Activated CD8-positive, alpha-beta T cell treated with anti-CD3 and anti-CD28 coated beads for 36 hours (primary cell): ENCODE measurements around the gene KIAA0930. TPM values are rescaled to one million over a fixed set of nuclear protein-coding genes. Genes with fewer than 3 reads are reported as not detected.

Experiments
- ATAC-seq: fragments of 200-7000 bp; cut with Tn5 transposase; one replicate; pipeline ENCODE4 v1.10.0; 2021; ENCODE audit warnings: mild to moderate bottlenecking, moderate library complexity
- CTCF ChIA-PET: fragments of 350-600 bp; sonication (Branson Sonifier 250); formaldehyde crosslinking; loops from one replicate; lab custom pipeline; 2021; ENCODE audit warnings: antibody characterized with exemption; lab: Charles Lee
- POLR2A ChIA-PET: fragments of 350-600 bp; sonication (Branson Sonifier 250); formaldehyde crosslinking; loops from one replicate; lab custom pipeline; 2021; ENCODE audit warnings: antibody characterized with exemption; lab: Charles Lee
- DNase-seq: peaks from one replicate; pipeline ENCODE4 v3.0.0-alpha.2; 2020
- H3K27ac Mint-ChIP-seq: one replicate; pipeline ENCODE4 v1.8.0; 2021; ENCODE audit warnings: mild to moderate bottlenecking, mixed read lengths
- H3K27me3 Mint-ChIP-seq: one replicate; pipeline ENCODE4 v1.8.0; 2021; ENCODE audit warnings: mixed read lengths
- H3K36me3 Mint-ChIP-seq: one replicate; pipeline ENCODE4 v1.8.0; 2021; ENCODE audit warnings: low read depth, mixed read lengths
- H3K4me1 Mint-ChIP-seq: one replicate; pipeline ENCODE4 v1.8.0; 2021; ENCODE audit warnings: low read depth, mixed read lengths
- H3K4me3 Mint-ChIP-seq: one replicate; pipeline ENCODE4 v1.8.0; 2021; ENCODE audit warnings: mild to moderate bottlenecking, moderate library complexity, mixed read lengths
- H3K9me3 Mint-ChIP-seq: one replicate; pipeline ENCODE4 v1.8.0; 2021; ENCODE audit warnings: mixed read lengths
- CTCF ChIP-seq: fragments of 200-600 bp; IDR thresholded peaks from one replicate; pipeline ENCODE4 v1.8.0; 2022; ENCODE audit warnings: antibody characterized with exemption, mild to moderate bottlenecking
- intact Hi-C: fragments of 100-400 bp; cut with micrococcal nuclease; formaldehyde crosslinking; loops from one replicate; pipeline ENCODE4 v1.10.0; 2022
- total RNA-seq, 2 experiments: library from RNA; stranded (reverse); gene quantifications; one replicate each; pipeline ENCODE4 v1.2.3, GENCODE V29; 2021

The KIAA0930 gene
- total RNA-seq, 2 experiments from 2014 or later: 38.4 to 40.4 TPM

GRCh38 chr22:45181766-45182165 lies 58.9 kb downstream of the KIAA0930 start:
- DNase-seq: no peak

DNA sequence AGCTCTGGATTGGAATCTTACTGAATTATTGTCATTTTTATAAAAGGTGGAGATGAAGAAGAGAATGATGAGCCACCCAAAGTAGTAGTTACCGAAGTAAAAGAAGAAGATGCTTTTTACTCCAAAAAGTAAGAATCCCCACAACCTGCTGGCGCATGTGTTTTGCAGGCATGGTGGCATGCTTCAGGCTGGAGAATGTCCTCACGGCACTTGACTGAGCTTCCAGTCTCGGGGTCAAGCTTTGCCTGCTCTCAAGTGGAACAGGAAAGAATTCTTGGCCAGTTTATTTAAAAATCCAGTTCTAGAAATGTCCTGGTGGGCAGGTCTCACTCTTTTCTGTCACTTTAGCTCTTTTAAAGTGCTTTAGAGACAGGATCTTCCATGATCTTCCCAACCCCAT lies 59.5 kb downstream of the KIAA0930 start:
- H3K27ac Mint-ChIP-seq: peak overlapping the region; percentile 79
- no peak for TF ChIP-seq CTCF
- H3K4me3 Mint-ChIP-seq: no peak overlapping the region
- peaks cover 82% of the 10 kb centered on the region for H3K36me3 Mint-ChIP-seq
- H3K27me3 Mint-ChIP-seq: no peaks in the 10 kb centered on the region
- intact Hi-C loops: no loop called here
- no peaks in the 10 kb centered on the region for H3K9me3 Mint-ChIP-seq
- ATAC-seq: no peak
- CTCF ChIA-PET: interaction anchor here (1.0 to 1.2 kb wide), 2 partner anchors 16 to 28 kb away, joined by 4 read pairs; no protein-coding TSS in a partner anchor
- no peak for DNase-seq
- POLR2A ChIA-PET: interaction anchor here (0.6 to 1.6 kb wide), 3 partner anchors 8 to 969 kb away, joined by 3 read pairs; no protein-coding TSS in a partner anchor
- H3K4me1 Mint-ChIP-seq: peaks cover 56% of the 10 kb centered on the region

More at GRCh38 chr22:45181766-45182165, 58.9 kb downstream of the KIAA0930 start:
- ChIA-PET POLR2A (no interaction called here), CTCF (no interaction called here)
- intact Hi-C loops: no loop called here
- Mint-ChIP-seq H3K27ac (peak overlapping the region; percentile 79), H3K4me3 (no peak overlapping the region), H3K4me1 (peaks cover 53% of the 10 kb centered on the region), H3K36me3 (peaks cover 79% of the 10 kb centered on the region), H3K27me3 (no peaks in the 10 kb centered on the region), H3K9me3 (no peaks in the 10 kb centered on the region)
- no peak for TF ChIP-seq CTCF
- no peak for ATAC-seq

DNA sequence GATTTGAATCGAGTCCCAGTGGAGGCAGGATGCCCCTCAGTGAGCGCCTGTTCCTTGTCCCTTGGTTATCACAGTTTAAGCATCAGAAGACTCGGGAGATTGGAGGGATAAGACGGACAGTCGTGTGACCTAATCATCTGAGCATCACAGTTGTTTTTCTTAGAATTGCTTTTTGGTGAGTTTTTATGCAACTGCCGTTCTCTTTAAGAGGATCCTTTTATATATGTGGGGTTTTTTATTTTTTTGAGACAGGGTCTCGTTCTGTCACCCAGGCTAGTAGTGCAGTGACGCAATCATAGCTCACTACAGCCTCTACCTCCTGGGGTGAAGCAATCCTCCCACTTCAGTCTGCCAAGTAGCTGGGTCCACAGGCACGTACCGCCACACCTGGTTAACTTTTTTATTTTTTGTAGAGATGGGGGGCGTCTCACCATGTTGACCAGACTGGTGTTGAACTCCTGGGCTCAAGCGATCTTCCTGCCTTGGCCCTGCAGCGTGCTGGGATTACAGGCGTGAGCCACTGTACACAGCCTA lies 60.5 kb downstream of the KIAA0930 start:
- intact Hi-C loops: no loop called here
- Mint-ChIP-seq H3K27ac (peak overlapping the region; percentile 63), H3K4me3 (no peak overlapping the region), H3K9me3 (no peaks in the 10 kb centered on the region), H3K27me3 (no peaks in the 10 kb centered on the region), H3K36me3 (peaks cover 81% of the 10 kb centered on the region), H3K4me1 (peaks cover 55% of the 10 kb centered on the region)
- no peak for DNase-seq
- no peak for ATAC-seq
- CTCF ChIA-PET: interaction anchor here (0.9 to 1.3 kb wide), 3 partner anchors 13 to 29 kb away, joined by 3 to 4 read pairs (median 3); no protein-coding TSS in a partner anchor
- TF ChIP-seq CTCF: no peak
- POLR2A ChIA-PET: interaction anchor here (1.6 kb wide), 1 partner anchor 12 kb away, joined by 3 read pairs; no protein-coding TSS in a partner anchor

DNA sequence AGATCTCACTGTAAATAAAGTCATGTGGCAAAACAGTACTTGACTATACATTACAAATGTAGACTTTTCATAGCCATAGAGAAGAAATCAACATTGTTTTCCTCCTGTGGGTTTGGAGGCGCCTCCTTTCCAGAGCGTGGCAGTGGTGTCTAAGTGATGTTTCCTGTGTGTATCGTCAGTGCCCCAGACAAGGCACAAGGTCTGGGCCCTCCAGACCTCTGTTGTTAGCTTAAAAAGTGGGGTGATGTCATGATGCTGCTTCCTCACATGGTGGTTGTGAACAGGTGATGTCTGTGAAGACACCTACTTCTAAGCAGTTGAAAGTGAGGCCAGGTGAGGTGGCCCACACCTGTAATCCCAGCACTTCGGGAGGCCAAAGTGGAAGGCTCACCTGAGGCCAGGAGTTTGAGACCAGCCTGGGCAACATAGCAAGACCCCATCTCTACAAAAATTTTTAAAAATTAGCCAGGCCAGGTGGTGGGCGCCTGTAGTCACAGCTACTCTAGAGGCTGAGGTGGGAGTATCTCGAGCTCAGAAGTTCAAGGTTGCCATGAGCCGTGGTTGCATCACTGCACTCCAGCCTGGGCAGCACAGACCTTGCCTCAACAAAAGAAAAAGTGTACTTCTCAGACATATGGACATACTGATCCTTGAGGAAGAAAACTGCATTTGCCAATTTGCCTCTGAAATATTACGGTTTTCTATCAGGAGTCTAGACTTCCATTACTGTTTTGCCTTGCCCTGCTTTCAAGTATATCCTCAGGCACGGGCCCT lies 61.2 kb downstream of the KIAA0930 start:
- CTCF ChIA-PET: interaction anchor here (0.9 to 1.3 kb wide), 2 partner anchors 13 to 14 kb away, joined by 3 read pairs; no protein-coding TSS in a partner anchor
- POLR2A ChIA-PET: interaction anchor here (1.2 to 1.6 kb wide), 2 partner anchors 13 to 109 kb away, joined by 3 read pairs; no protein-coding TSS in a partner anchor
- Mint-ChIP-seq H3K27me3 (no peaks in the 10 kb centered on the region), H3K27ac (peak overlapping the region; percentile 78), H3K4me3 (no peak overlapping the region), H3K36me3 (peaks cover 84% of the 10 kb centered on the region), H3K9me3 (no peaks in the 10 kb centered on the region), H3K4me1 (peaks cover 60% of the 10 kb centered on the region)
- intact Hi-C loops: no loop called here
- DNase-seq (peak; percentile 27), ATAC-seq (peak; percentile 84)
- TF ChIP-seq CTCF: no peak
